Measurements from ENCODE around the gene PGC. TPM values are rescaled to one million over a fixed set of nuclear protein-coding genes. Genes with fewer than 3 reads are reported as not detected.

The PGC gene
- total RNA-seq, 4 donors from 2014 or later: not detected

- no peak for ATAC-seq (ENCODE audit: low FRiP score)
- TF ChIP-seq, protein P1, sequence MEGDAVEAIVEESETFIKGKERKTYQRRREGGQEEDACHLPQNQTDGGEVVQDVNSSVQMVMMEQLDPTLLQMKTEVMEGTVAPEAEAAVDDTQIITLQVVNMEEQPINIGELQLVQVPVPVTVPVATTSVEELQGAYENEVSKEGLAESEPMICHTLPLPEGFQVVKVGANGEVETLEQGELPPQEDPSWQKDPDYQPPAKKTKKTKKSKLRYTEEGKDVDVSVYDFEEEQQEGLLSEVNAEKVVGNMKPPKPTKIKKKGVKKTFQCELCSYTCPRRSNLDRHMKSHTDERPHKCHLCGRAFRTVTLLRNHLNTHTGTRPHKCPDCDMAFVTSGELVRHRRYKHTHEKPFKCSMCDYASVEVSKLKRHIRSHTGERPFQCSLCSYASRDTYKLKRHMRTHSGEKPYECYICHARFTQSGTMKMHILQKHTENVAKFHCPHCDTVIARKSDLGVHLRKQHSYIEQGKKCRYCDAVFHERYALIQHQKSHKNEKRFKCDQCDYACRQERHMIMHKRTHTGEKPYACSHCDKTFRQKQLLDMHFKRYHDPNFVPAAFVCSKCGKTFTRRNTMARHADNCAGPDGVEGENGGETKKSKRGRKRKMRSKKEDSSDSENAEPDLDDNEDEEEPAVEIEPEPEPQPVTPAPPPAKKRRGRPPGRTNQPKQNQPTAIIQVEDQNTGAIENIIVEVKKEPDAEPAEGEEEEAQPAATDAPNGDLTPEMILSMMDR (IDR thresholded peaks at IDR 0.05): no peak
- DNase-seq (ENCODE audit: low spot score): no peak
Measured at GRCh38 chr6:41729624-41730023, 17.6 kb downstream of the PGC start.

DNA sequence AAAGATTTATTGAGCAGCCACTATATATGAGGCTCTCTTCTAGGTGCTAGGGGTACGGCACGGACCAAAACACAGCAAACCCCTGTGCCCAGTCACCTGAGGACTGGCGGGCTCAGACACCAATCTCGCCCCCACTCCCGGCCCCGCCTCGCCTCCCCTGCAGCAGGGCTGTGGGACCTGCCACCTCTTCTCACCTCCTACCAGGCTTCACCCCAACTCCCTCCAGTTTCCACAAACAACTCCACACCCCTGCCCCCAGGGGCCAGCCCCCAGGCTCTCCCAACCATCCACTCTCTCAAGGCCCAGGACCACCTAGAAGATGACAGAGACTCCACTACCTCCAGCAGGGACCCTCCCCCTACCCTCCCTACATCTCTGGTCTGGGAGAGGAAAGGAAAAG lies 18.2 kb downstream of the PGC start:
- no peak for ATAC-seq (ENCODE audit: low FRiP score)
- TF ChIP-seq, protein P1 (IDR thresholded peaks at IDR 0.05): no peak
- DNase-seq (ENCODE audit: low spot score): no peak

DNA sequence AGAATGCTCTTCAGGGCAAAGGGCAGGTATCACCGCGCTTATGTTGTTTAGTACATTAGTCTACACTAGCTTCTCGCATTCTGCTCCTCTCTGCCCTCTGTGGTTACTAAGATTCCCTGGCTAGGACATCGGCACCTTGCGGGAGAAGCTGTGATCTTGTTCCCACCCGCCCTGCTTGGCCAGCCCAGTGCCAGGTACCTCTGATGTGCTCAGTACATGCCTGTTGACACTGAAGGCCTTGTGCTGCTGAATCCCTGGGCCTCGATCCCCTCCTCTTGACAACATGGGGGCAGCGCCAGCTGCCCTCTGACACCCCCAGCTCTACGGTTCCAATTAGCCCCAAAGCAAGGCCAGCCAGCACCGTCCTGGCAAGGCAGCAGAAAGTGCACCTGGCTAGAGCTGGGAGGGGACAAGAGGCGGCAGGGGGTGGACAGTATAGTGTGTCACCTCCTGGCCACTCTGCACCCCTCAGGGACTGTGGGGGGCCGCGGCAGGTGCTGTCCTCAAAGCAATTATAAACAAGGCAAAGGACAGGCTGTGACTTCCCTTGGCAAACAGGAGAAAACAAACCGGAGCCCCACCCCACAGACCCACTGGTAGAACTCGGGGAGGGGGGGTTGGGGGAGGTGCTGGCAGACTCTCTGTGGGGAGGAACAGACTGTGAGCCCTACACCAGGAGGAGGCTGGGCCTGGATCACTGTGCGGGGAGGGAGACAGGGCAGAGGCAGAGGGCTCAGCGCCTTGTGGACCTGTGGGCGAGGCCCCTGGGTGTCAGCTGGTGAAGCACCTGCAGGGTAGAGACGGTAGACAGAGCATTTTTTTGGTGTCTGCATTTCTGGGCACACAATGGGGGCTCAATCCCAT lies 18.9 kb downstream of the PGC start:
- no peak for ATAC-seq (ENCODE audit: low FRiP score)
- TF ChIP-seq, protein P1 (IDR thresholded peaks at IDR 0.05): no peak
- no peak for DNase-seq (ENCODE audit: low spot score)

DNA sequence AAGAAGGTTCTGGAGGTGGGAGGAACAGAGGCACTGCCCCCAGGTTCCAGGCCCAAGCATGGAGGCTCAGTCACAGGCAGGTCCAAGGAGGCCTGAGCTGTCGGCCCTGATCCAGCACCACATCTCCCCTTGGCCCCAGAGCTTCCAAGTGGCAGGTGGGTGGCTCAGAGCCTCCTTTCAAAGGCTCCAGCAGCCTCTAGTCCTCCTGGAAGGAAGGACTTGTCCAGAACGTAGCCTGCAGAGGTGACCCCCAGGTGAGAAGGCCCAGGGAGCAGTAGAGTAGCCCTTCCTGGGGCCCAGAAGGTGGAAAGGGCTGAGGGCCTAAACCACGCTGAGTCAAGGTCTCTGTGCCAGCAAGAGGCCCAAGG lies 19.5 kb downstream of the PGC start:
- DNase-seq (ENCODE audit: low spot score) (no peak), ATAC-seq (ENCODE audit: low FRiP score) (no peak)
- TF ChIP-seq, protein P1 (IDR thresholded peaks at IDR 0.05): no peak

DNA sequence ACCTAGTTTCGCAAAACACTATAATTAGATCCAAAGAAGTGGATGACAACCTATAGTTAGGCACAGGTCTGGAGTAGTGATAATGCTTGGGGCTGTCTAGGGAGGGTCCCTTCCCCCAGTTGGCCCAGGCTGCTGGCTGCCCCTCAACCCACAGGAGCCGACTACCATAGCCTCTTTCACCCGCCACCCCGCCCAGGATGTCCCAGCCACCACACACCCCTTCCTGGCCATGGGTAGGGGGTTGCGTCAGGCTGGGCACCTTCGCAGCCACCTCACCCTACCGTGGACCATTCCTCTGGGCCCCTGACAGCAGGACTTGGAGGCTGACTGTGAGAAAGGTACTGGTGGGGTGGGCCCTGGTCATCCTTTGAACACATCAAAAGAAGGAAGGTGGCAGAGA lies 20.3 kb downstream of the PGC start:
- ATAC-seq (ENCODE audit: low FRiP score) (no peak), DNase-seq (ENCODE audit: low spot score) (no peak)
- TF ChIP-seq, protein P1 (IDR thresholded peaks at IDR 0.05): no peak

- TF ChIP-seq, protein P1 (IDR thresholded peaks at IDR 0.05): no peak
- no peak for DNase-seq (ENCODE audit: low spot score)
- no peak for ATAC-seq (ENCODE audit: low FRiP score)
Measured at GRCh38 chr6:41724586-41725501, 22.4 kb downstream of the PGC start.

Data from omental fat pad (tissue), 4 donors.